Endothelial cell of umbilical vein (primary cell): Measurements from ENCODE around the gene ANO9. TPM values are rescaled to one million over a fixed set of nuclear protein-coding genes. Genes with fewer than 3 reads are reported as not detected.

ENCODE experiments used
- BruUV-seq: library from RNA; stranded (reverse); fragments of 400-500 nt; replicated peaks from 2 replicates; lab custom pipeline; 2021; lab: Mats Ljungman, UMichigan
- CTCF ChIA-PET: fragments of 300-600, 350-600 bp; sonication (Branson Sonifier 250); formaldehyde crosslinking; loops from one replicate; lab custom pipeline; 2021; ENCODE audit warnings: antibody characterized with exemption, inconsistent platforms; lab: Charles Lee
- POLR2A ChIA-PET: fragments of 300-600, 350-600 bp; sonication (Branson Sonifier 250); formaldehyde crosslinking; loops from one replicate; lab custom pipeline; 2021; ENCODE audit warnings: antibody characterized with exemption, inconsistent platforms; lab: Charles Lee
- DNase-seq: peaks from one replicate; pipeline ENCODE4 v3.0.0-alpha.2; 2011; ENCODE audit warnings: low read depth, low spot score
- FAIRE-seq: peaks from 2 replicates; lab custom pipeline; 2011; peaks lifted over from hg19 to GRCh38; lab: Jason Lieb, UNC
- H2AFZ ChIP-seq: 2 replicates; pipeline ENCODE4 v1.6.0; 2012; ENCODE audit warnings: low read depth, low read length, control low read depth, inconsistent platforms
- H3K27ac ChIP-seq: 2 replicates; pipeline ENCODE4 v1.5.1; 2011; ENCODE audit warnings: low read depth, mild to moderate bottlenecking, control low read depth, low read length, moderate library complexity; ENCODE audit not compliant: insufficient read depth
- H3K27me3 ChIP-seq, 2 experiments: 2 replicates each; pipeline versions ENCODE4 v1.6.0 to v1.6.1; 2011; ENCODE audit warnings: low read length in 2 of 2, mixed read lengths in 1 of 2; ENCODE audit not compliant: control insufficient read depth in 2 of 2, insufficient read depth in 2 of 2
- H3K36me3 ChIP-seq, 2 experiments: 2 replicates in 1 of 2; 3 replicates in 1 of 2; pipeline ENCODE4 v1.5.1; 2011; ENCODE audit warnings: low read length in 2 of 2, mild to moderate bottlenecking in 1 of 2, moderate library complexity in 1 of 2; ENCODE audit not compliant: control insufficient read depth in 2 of 2, insufficient read depth in 2 of 2; ENCODE audit errors: extremely low read depth in 1 of 2
- H3K4me1 ChIP-seq: 3 replicates; pipeline ENCODE4 v1.5.1; 2011; ENCODE audit warnings: mild to moderate bottlenecking, low read length; ENCODE audit not compliant: control insufficient read depth, insufficient read depth; ENCODE audit errors: extremely low read depth
- H3K4me2 ChIP-seq: 2 replicates; pipeline ENCODE4 v1.6.1; 2011; ENCODE audit warnings: low read length, control low read depth, mixed read lengths; ENCODE audit not compliant: insufficient read depth
- H3K4me3 ChIP-seq, 3 experiments: fragments of 200-600 bp in 1 of 3; sonication (generic), shearing (Covaris generic) in 1 of 3; replicated peaks in 1 of 3; 2 replicates each; pipeline ENCODE4 v1.5.1; 2011 to 2016; ENCODE audit warnings: control low read depth in 3 of 3, low read length in 3 of 3, mild to moderate bottlenecking in 2 of 3, inconsistent platforms in 1 of 3, low read depth in 1 of 3, moderate library complexity in 1 of 3; ENCODE audit not compliant: insufficient read depth in 1 of 3
- H3K79me2 ChIP-seq: 2 replicates; pipeline ENCODE4 v1.6.0; 2012; ENCODE audit warnings: low read length, inconsistent platforms; ENCODE audit not compliant: control insufficient read depth, insufficient read depth
- H3K9ac ChIP-seq: replicated peaks from 2 replicates; pipeline ENCODE3; 2011; ENCODE audit warnings: low read length, control low read depth; ENCODE audit not compliant: insufficient read depth; ENCODE audit errors: extremely low read depth
- H3K9me1 ChIP-seq: replicated peaks from 3 replicates; pipeline ENCODE4 v1.6.0; 2011; ENCODE audit warnings: mild to moderate bottlenecking, low read length; ENCODE audit not compliant: control insufficient read depth, insufficient read depth; ENCODE audit errors: extremely low read depth
- H3K9me3 ChIP-seq: replicated peaks from 2 replicates; pipeline ENCODE4 v1.5.1; 2012; ENCODE audit warnings: low read length, inconsistent platforms; ENCODE audit not compliant: control insufficient read depth, insufficient read depth
- H4K20me1 ChIP-seq: replicated peaks from 2 replicates; pipeline ENCODE3; 2011; ENCODE audit warnings: mild to moderate bottlenecking, low read length; ENCODE audit not compliant: control insufficient read depth, insufficient read depth; ENCODE audit errors: extremely low read depth
- CTCF ChIP-seq, 2 donors: IDR thresholded peaks; 1 replicate in 1 of 2; 2 replicates in 1 of 2; pipeline ENCODE4 v1.5.1; 2011; ENCODE audit warnings: low read length in 2 of 2, mild to moderate bottlenecking in 2 of 2, moderate library complexity in 2 of 2, control low read depth in 1 of 2, inconsistent platforms in 1 of 2, low read depth in 1 of 2; ENCODE audit not compliant: insufficient read depth in 1 of 2; ENCODE audit errors: extremely low read depth in 1 of 2
- EZH2 ChIP-seq: IDR thresholded peaks from 2 replicates; pipeline ENCODE4 v1.6.1; 2012; ENCODE audit warnings: borderline replicate concordance, low read depth, mild to moderate bottlenecking, moderate library complexity, low read length, inconsistent platforms; ENCODE audit not compliant: severe bottlenecking
- FOS ChIP-seq: IDR thresholded peaks from 2 replicates; pipeline ENCODE4 v1.6.1; 2011; ENCODE audit warnings: mild to moderate bottlenecking, low read length, moderate library complexity, borderline replicate concordance; ENCODE audit not compliant: insufficient read depth
- GATA2 ChIP-seq: IDR thresholded peaks from 2 replicates; pipeline ENCODE4 v1.7.0; 2011; ENCODE audit warnings: low read depth, mild to moderate bottlenecking, moderate library complexity, mixed read lengths, low read length; ENCODE audit not compliant: insufficient read length, insufficient read depth
- JUN ChIP-seq: IDR thresholded peaks from 2 replicates; pipeline ENCODE4 v1.6.1; 2011; ENCODE audit warnings: borderline replicate concordance, low read depth; ENCODE audit not compliant: insufficient read length, insufficient read depth
- MAX ChIP-seq: IDR thresholded peaks from 2 replicates; pipeline ENCODE4 v1.6.1; 2011; ENCODE audit not compliant: insufficient read depth, insufficient read length
- MYC ChIP-seq: IDR thresholded peaks from one replicate; pipeline ENCODE4 v1.6.1; 2011; ENCODE audit warnings: mild to moderate bottlenecking, low read depth, low read length
- POLR2A ChIP-seq: IDR thresholded peaks from 2 replicates; pipeline ENCODE4 v1.6.1; 2012; ENCODE audit warnings: low read depth, mild to moderate bottlenecking, control low read depth, low read length
- POLR2AphosphoS5 ChIP-seq: IDR thresholded peaks from 2 replicates; pipeline ENCODE4 v1.6.1; 2012; ENCODE audit warnings: low read depth, mild to moderate bottlenecking, control low read depth, low read length, moderate library complexity; ENCODE audit not compliant: insufficient read depth
- dilution Hi-C: fragments of 300-500 bp; cut with MboI; formaldehyde crosslinking; loops from one replicate; pipeline ENCODE4 v1.15.0; 2019; ENCODE audit warnings: low sequenced_read_pairs; ENCODE audit not compliant: extremely low pct_ligation_motif_present
- intact Hi-C: fragments of 100-400 bp; cut with micrococcal nuclease; formaldehyde crosslinking; loops from one replicate; pipeline ENCODE4 v1.10.0; 2022
- polyA plus RNA-seq, 4 experiments: library from polyadenylated mRNA; depleted of rRNA in 3 of 4; stranded (reverse) in 3 of 4; unstranded in 1 of 4; fragments of >200 nt; gene quantifications; 2 replicates each; pipeline versions ENCODE4 v1.2.1 to v1.2.3, GENCODE V29; 2011 to 2012; ENCODE audit warnings: missing spikeins in 1 of 4
- total RNA-seq: library from RNA; stranded (reverse); gene quantifications from 2 replicates; pipeline ENCODE4 v1.2.3, GENCODE V29; 2021

Gene ANO9
- total and polyA plus RNA-seq, 2 donors (not counting 3 experiments of a cell fraction or from before 2014, with no cell fraction given) = 0.23 TPM; not detected in 1

- H3K9ac ChIP-seq = no peak overlapping the region
These were observed 26.2 kb upstream of the ANO9 start for GRCh38 chr11:468036-468435.

GRCh38 chr11:465896-466530 lies 24.2 kb upstream of the ANO9 start:
- FAIRE-seq = no peak
- peaks cover 10% of the 10 kb centered on the region for H3K4me1 ChIP-seq
- no TSS peak for BruUV-seq
- CTCF ChIA-PET = interaction anchor here (1.3 kb wide), 1 partner anchor 10 kb away, joined by 5 read pairs; no protein-coding TSS in a partner anchor
- H3K27ac ChIP-seq = no peak overlapping the region
- TF ChIP-seq EZH2 (no peak), GATA2 (no peak), POLR2AphosphoS5 (no peak), CTCF (IDR thresholded peaks at IDR 0.05; ENCODE audit: extremely low read depth in 1 of 2, insufficient read depth in 1 of 2, low read depth in 1 of 2, low read length in 2 of 2) (no peak), MAX (no peak), MYC (no peak), FOS (no peak), JUN (no peak), POLR2A (no peak)
- dilution Hi-C loops (no loop called here), intact Hi-C loops (no loop called here)
- H3K9me3 ChIP-seq = no peaks in the 10 kb centered on the region
- POLR2A ChIA-PET = interaction anchor here (0.7 kb wide), 1 partner anchor 32 kb away, joined by 4 read pairs; no protein-coding TSS in a partner anchor
- no peaks in the 10 kb centered on the region for H3K9me1 ChIP-seq
- peaks cover 6% of the 10 kb centered on the region for H3K79me2 ChIP-seq
- no peak overlapping the region for H3K4me2 ChIP-seq
- H3K27me3 ChIP-seq = no peaks in the 10 kb centered on the region
- H2AFZ ChIP-seq = no peak overlapping the region
- H4K20me1 ChIP-seq = no peaks in the 10 kb centered on the region
- H3K9ac ChIP-seq = no peak overlapping the region
- peaks cover 0 to 7% of the 10 kb centered on the region in 2 experiments for H3K36me3 ChIP-seq
- no peak overlapping the region for H3K4me3 ChIP-seq
- peak; percentile 26 for DNase-seq

More at GRCh38 chr11:468036-468435, 26.2 kb upstream of the ANO9 start:
- no peaks in the 10 kb centered on the region for H3K9me3 ChIP-seq
- no peak for TF ChIP-seq POLR2A
- no peak overlapping the region for H3K4me2 ChIP-seq
- DNase-seq = no peak
- H3K9me1 ChIP-seq = no peaks in the 10 kb centered on the region
- no peaks in the 10 kb centered on the region for H3K36me3 ChIP-seq
- H3K4me1 ChIP-seq = peaks cover 10% of the 10 kb centered on the region
- H3K79me2 ChIP-seq = peaks cover 20% of the 10 kb centered on the region
- H3K27ac ChIP-seq = no peak overlapping the region
- ChIA-PET POLR2A (no interaction called here), CTCF (no interaction called here)
- H3K4me3 ChIP-seq = no peak overlapping the region
- H3K27me3 ChIP-seq = no peaks in the 10 kb centered on the region
- dilution Hi-C loops = no loop called here
- no peaks in the 10 kb centered on the region for H4K20me1 ChIP-seq
- intact Hi-C loops = no loop called here
- no TSS peak for BruUV-seq
- H2AFZ ChIP-seq = no peak overlapping the region
- no peak for FAIRE-seq
